Panc1 (cell line): ENCODE results near the gene PTPN9.

Source experiments
- CTCF ChIP-seq: fragments of 450-650 bp; IDR thresholded peaks from 2 replicates; pipeline ENCODE4 v1.5.1; 2017; ENCODE audit warnings: mild to moderate bottlenecking
- POLR2AphosphoS5 ChIP-seq: IDR thresholded peaks from 2 replicates; pipeline ENCODE4 v1.6.1; 2012; ENCODE audit warnings: mild to moderate bottlenecking, low read depth, low read length, moderate library complexity
- REST ChIP-seq, 2 experiments: IDR thresholded peaks; 2 replicates each; pipeline ENCODE4 v1.6.1; 2011 to 2012; ENCODE audit warnings: low read depth in 2 of 2, control low read depth in 1 of 2, low read length in 1 of 2, mild to moderate bottlenecking in 1 of 2, moderate library complexity in 1 of 2; ENCODE audit not compliant: insufficient read depth in 1 of 2

GRCh38 chr15:75553659-75554058 lies 25.5 kb downstream of the PTPN9 start:
- TF ChIP-seq CTCF = no peak
- no peak for TF ChIP-seq POLR2AphosphoS5
- TF ChIP-seq REST (IDR thresholded peaks at IDR 0.05; ENCODE audit: insufficient read depth in 1 of 2, low read depth in 2 of 2, low read length in 1 of 2) = no peak
